WI38 (cell line): Measurements from ENCODE around the gene G6PC2.
"Not testable (repeated sequence)": the region's sequence is repeated elsewhere in the genome, so short reads cannot be mapped to it uniquely, and the experiment has no call there.

ENCODE experiments used
- H3K4me3 ChIP-seq: 2 replicates; pipeline ENCODE4 v1.5.1; 2011; ENCODE audit warnings: low read depth, mild to moderate bottlenecking, control low read depth, low read length
- CTCF ChIP-seq: IDR thresholded peaks from 2 replicates; pipeline ENCODE4 v1.5.1; 2012; ENCODE audit warnings: low read depth, mild to moderate bottlenecking, control low read depth, low read length

G6PC2 gene

DNA sequence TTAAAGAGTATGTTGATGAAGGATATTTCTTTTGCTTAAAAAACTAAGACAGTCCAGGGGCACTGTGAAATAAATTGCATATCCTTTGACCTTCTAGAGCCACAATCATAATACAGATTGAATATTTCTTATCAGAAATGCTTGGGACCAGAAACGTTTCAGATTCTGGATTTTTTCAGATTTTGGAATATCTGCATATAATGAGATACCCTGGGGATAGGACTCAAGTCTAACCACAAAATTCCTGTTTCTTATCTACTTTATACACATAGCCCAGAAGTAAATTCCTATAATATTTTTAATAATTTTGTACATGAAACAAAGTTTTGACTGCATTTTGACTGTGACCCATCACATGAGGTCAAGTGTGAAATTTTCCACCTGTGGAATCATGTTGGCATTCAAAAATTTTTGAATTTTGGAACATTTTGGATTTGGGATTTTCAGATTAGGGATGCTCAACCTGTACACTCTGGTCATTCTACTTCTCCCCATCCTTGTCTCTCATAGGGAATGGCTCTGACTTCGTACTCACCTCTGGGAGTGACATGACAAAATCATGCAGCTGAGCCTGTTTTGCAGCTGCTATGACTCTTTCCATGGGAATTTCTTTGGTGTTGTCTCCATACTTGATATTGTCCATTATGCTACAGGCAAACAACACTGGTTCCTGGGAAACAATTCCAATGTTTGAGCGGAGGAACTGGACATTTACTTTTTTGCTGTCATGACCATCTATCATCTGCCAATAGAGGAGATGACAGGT, 25.7 kb downstream of the G6PC2 start:
- TF ChIP-seq CTCF = no peak
- H3K4me3 ChIP-seq = no peak overlapping the region

GRCh38 chr2:168928113-168928831, 27.2 kb downstream of the G6PC2 start:
- no peak overlapping the region for H3K4me3 ChIP-seq
- no peak for TF ChIP-seq CTCF

GRCh38 chr2:168929031-168929430, 27.9 kb downstream of the G6PC2 start:
- TF ChIP-seq CTCF = no peak
- H3K4me3 ChIP-seq = no peak overlapping the region

DNA sequence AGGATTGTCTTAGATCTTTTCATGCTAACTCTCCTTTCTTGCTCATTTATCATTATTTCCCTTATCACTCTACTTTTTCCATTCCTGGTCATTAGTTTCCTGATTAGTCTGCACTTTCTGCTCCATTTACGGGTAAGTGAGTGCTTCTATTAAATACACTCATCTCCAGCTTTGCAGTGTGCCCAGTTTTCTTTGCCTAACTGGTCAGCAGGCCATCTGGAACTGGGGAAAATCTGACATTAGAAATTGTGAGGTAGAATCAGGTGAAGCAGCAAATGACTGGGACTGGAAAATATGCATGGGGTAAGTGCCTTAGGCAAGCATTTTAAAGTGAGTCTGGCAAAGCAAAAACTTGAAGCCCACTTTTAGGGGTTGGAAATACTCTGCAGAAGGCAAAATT, 29.2 kb downstream of the G6PC2 start:
- TF ChIP-seq CTCF = no peak

DNA sequence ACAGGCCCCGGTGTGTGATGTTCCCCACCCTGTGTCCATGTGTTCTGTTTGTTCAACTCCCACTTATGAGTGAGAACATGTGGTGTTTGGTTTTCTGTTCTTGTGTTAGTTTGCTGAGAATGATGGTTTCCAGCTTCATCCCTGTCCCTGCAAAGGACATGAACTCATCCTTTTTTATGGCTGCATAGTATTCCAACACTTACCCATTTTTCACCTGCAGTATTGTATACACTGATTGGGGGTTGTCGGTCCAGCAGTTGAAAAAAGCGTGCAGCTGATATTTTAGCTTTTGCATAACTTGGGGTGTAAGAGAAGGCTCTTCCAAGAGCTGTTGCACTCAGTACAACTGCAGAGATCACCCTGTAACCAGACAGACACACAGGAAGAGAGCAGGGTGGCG, 31.1 kb downstream of the G6PC2 start:
- H3K4me3 ChIP-seq = not testable (repeated sequence)

More for the DNA sequence above, 29.2 kb downstream of the G6PC2 start:
- no peak overlapping the region for H3K4me3 ChIP-seq

DNA sequence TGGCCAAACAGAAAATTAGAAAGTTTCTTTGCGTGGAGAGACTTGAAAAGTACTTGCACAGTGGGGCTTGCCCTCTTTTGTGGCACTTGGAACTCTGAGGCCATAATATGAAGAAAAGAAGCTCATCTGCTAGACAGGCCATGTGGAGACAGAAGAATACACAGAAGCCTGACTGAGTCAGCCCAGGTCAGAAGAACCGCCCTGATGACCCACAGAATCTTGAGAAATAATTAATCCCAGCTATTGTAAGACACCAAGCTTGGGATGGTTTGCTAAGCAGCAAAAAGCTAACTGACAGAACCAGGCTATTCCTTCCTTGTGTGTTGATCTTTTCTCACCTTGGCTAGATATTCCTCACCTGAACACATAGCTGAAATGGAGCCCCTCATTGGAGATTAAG, 33.7 kb downstream of the G6PC2 start:
- TF ChIP-seq CTCF = no peak
- no peak overlapping the region for H3K4me3 ChIP-seq

GRCh38 chr2:168935810-168936581, 34.9 kb downstream of the G6PC2 start:
- no peak overlapping the region for H3K4me3 ChIP-seq
- TF ChIP-seq CTCF = no peak
